GM13976 (cell line): Measurements from ENCODE around the gene CSRNP2.

Experiments used
- DNase-seq: peaks from one replicate; pipeline ENCODE4 v3.0.0; 2012; ENCODE audit warnings: low spot score
- CTCF ChIP-seq: IDR thresholded peaks from 2 replicates; pipeline ENCODE4 v1.5.1; 2012; ENCODE audit warnings: borderline replicate concordance, mild to moderate bottlenecking; ENCODE audit not compliant: insufficient read depth; ENCODE audit errors: extremely low read depth, missing control alignments, control extremely low read depth
- in situ Hi-C: fragments of 300-500 bp; cut with MboI; formaldehyde crosslinking; loops from one replicate; pipeline ENCODE4 v1.12.0; 2022; ENCODE audit warnings: low sequenced_read_pairs, mixed read lengths, inconsistent platforms; ENCODE audit not compliant: unreplicated experiment

The CSRNP2 gene

GRCh38 chr12:51025836-51026638 lies 57.4 kb downstream of the CSRNP2 start, which contains the start of gene SLC11A2:
Gene SLC11A2, minus strand, starts transcription at chr12:51026384. Its CDS starts 15,656 bp downstream, at chr12:51010728.
- in situ Hi-C loops, result no loop called here
- TF ChIP-seq CTCF, result peak; percentile 1
- peak; percentile 98 for DNase-seq

- DNase-seq, result no peak
- no peak for TF ChIP-seq CTCF
- in situ Hi-C loops, result no loop called here
Measured at GRCh38 chr12:51025338-51025835, 58.0 kb downstream of the CSRNP2 start.

GRCh38 chr12:51023625-51024382 lies 59.6 kb downstream of the CSRNP2 start:
- no peak for TF ChIP-seq CTCF
- in situ Hi-C loops, result no loop called here

GRCh38 chr12:51021694-51022093 lies 61.7 kb downstream of the CSRNP2 start:
- DNase-seq, result no peak
- no peak for TF ChIP-seq CTCF
- in situ Hi-C loops, result no loop called here

More at GRCh38 chr12:51023625-51024382, 59.6 kb downstream of the CSRNP2 start:
- DNase-seq, result no peak

GRCh38 chr12:51020448-51021182 lies 62.8 kb downstream of the CSRNP2 start:
- DNase-seq, result no peak
- TF ChIP-seq CTCF, result no peak
- in situ Hi-C loops, result no loop called here

GRCh38 chr12:51019927-51020326 lies 63.5 kb downstream of the CSRNP2 start:
- in situ Hi-C loops, result no loop called here
- no peak for TF ChIP-seq CTCF
- no peak for DNase-seq
